Measurements from ENCODE around the gene MLST8. TPM values are rescaled to one million over a fixed set of nuclear protein-coding genes. Genes with fewer than 3 reads are reported as not detected.

Gene MLST8
- total RNA-seq, 1 experiment from 2014 or later, result 58.0 TPM

DNA sequence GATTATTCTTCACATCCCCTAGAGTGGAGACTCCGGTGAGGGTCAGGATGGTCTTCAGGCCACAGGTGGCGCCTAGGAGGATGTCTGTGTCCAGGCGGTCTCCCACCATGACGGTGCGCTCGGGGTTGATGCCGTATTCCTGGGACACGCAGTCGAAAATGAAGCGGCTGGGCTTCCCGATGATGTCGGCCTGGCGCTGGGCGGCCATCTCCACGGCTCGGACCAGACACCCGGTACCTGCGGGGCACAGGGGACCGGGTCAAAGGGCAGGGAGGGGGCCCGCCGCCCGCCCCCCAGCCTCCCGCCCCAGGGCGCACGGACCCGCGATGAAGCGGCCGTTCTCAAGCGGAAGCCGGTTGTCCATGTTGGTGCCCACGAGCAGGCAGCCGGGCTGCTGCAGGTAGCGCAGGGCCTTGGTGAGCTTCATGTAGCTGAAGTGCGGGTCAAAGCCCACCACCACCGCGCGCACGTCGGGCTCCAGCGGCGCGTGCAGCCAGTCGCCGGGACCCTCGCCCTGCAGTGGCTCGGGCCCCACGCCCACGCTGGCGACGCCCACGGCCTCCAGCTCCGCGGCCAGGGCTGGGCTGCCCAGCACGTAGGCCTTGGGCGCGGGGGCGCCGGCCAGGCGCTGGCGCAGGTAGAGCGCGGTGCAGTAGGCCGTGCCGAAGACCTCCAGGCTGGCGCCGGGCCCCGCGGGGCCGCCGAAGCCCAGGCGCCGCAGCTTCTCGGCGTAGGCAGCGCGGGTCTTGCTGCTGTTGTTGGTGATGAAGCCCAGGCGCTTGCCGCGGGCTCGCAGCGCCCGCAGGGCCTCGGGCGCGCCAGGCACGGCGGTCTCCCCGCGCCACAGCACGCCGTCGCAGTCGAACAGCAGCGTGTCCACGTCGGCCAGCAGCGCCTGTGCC lies 8.8 kb downstream of the MLST8 start:
- Mint-ChIP-seq H3K4me1 (ENCODE audit: low read depth, unreplicated experiment) (peaks cover 22% of the 10 kb centered on the region), H3K27me3 (ENCODE audit: unreplicated experiment) (no peaks in the 10 kb centered on the region), H3K36me3 (ENCODE audit: insufficient read depth, unreplicated experiment) (peaks cover 68% of the 10 kb centered on the region), H3K4me3 (ENCODE audit: low read depth, unreplicated experiment) (peak overlapping the region; percentile 78), H3K9me3 (ENCODE audit: low read depth, unreplicated experiment) (no peaks in the 10 kb centered on the region), H3K27ac (ENCODE audit: unreplicated experiment) (peak overlapping the region; percentile 72)
- TF ChIP-seq, protein P1, sequence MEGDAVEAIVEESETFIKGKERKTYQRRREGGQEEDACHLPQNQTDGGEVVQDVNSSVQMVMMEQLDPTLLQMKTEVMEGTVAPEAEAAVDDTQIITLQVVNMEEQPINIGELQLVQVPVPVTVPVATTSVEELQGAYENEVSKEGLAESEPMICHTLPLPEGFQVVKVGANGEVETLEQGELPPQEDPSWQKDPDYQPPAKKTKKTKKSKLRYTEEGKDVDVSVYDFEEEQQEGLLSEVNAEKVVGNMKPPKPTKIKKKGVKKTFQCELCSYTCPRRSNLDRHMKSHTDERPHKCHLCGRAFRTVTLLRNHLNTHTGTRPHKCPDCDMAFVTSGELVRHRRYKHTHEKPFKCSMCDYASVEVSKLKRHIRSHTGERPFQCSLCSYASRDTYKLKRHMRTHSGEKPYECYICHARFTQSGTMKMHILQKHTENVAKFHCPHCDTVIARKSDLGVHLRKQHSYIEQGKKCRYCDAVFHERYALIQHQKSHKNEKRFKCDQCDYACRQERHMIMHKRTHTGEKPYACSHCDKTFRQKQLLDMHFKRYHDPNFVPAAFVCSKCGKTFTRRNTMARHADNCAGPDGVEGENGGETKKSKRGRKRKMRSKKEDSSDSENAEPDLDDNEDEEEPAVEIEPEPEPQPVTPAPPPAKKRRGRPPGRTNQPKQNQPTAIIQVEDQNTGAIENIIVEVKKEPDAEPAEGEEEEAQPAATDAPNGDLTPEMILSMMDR (IDR thresholded peaks at IDR 0.05; ENCODE audit: unreplicated experiment), result no peak
- DNase-seq, result no peak
- no TSS peak for BruUV-seq (replicated peaks)
- intact Hi-C loops (cut with micrococcal nuclease; ENCODE audit: unreplicated experiment), result no loop called here
- CTCF ChIA-PET, result interaction anchor here (0.6 to 2.3 kb wide), 4 partner anchors 19 to 200 kb away, joined by 3 to 15 read pairs (median 4); partner anchors contain the start of gene ECI1

DNA sequence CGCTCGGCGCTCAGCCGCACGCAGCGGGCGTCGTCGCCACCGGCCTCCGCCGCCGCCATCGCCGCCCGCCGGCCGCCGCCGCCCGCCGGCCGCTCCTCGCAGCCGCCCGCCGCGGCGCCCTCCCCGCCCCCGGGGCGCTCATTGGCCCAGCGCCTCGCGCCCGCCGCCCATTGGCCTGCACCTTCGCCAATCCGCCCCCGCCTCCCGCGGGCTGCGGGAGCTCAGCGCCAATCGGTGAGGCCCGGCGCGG lies 9.4 kb downstream of the MLST8 start, which contains the start of gene PGP:
PGP (minus strand) TSS at position 122 of the 250 bp plus-strand sequence; CDS start at position 59, 63 bp downstream.
- TF ChIP-seq, protein P1 (IDR thresholded peaks at IDR 0.05; ENCODE audit: unreplicated experiment), result no peak
- CTCF ChIA-PET, result interaction anchor here (0.6 to 2.3 kb wide), 4 partner anchors 20 to 199 kb away, joined by 3 to 15 read pairs (median 4); partner anchors contain the start of gene ECI1
- H3K4me1 Mint-ChIP-seq (ENCODE audit: low read depth, unreplicated experiment), result peaks cover 22% of the 10 kb centered on the region
- peaks cover 63% of the 10 kb centered on the region for H3K36me3 Mint-ChIP-seq (ENCODE audit: insufficient read depth, unreplicated experiment)
- H3K27ac Mint-ChIP-seq (ENCODE audit: unreplicated experiment), result peak within 1 kb of the TSS; percentile 87
- intact Hi-C loops (cut with micrococcal nuclease; ENCODE audit: unreplicated experiment), result no loop called here
- no peak for DNase-seq
- H3K27me3 Mint-ChIP-seq (ENCODE audit: unreplicated experiment), result no peaks in the 10 kb centered on the region
- no peaks in the 10 kb centered on the region for H3K9me3 Mint-ChIP-seq (ENCODE audit: low read depth, unreplicated experiment)
- peak within 1 kb of the TSS; percentile 78 for H3K4me3 Mint-ChIP-seq (ENCODE audit: low read depth, unreplicated experiment)
- BruUV-seq (replicated peaks), result no TSS peak

DNA sequence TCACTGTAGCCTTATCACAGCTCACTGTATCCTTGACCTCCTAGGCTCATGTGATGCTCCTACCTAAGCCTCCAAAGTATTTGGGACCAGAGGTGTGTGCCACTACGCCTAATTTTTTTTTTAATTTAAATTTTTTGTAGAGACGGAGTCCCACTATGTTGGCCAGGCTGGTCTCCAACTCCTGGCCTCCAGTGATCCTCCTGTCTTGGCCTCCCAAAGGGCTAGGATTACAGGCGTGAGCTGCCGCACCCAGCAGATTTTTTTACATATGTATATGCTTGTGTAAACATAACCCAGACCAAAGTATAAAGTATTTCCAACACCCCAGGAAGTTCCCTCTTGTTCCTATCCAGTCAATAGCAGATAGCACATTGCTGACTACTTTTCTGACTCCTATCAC lies 11.1 kb downstream of the MLST8 start:
- Mint-ChIP-seq H3K4me1 (ENCODE audit: low read depth, unreplicated experiment) (peaks cover 22% of the 10 kb centered on the region), H3K36me3 (ENCODE audit: insufficient read depth, unreplicated experiment) (peaks cover 56% of the 10 kb centered on the region), H3K9me3 (ENCODE audit: low read depth, unreplicated experiment) (no peaks in the 10 kb centered on the region), H3K4me3 (ENCODE audit: low read depth, unreplicated experiment) (peak overlapping the region; percentile 78), H3K27me3 (ENCODE audit: unreplicated experiment) (no peaks in the 10 kb centered on the region), H3K27ac (ENCODE audit: unreplicated experiment) (no peak overlapping the region)
- no TSS peak for BruUV-seq (replicated peaks)
- no peak for DNase-seq
- intact Hi-C loops (cut with micrococcal nuclease; ENCODE audit: unreplicated experiment), result no loop called here
- TF ChIP-seq, protein P1 (IDR thresholded peaks at IDR 0.05; ENCODE audit: unreplicated experiment), result no peak
- CTCF ChIA-PET, result no interaction called here

- CTCF ChIA-PET, result no interaction called here
Observed at GRCh38 chr16:2223221-2223941, 18.1 kb downstream of the MLST8 start, which contains the start of gene E4F1. Gene E4F1, plus strand, starts transcription at chr16:2223591. Its CDS starts 23 bp downstream, at chr16:2223614.

More at GRCh38 chr16:2223221-2223941, 18.1 kb downstream of the MLST8 start, which contains the start of gene E4F1:
- H3K27ac Mint-ChIP-seq (ENCODE audit: unreplicated experiment), result peak within 1 kb of the TSS; percentile 85
- H3K27me3 Mint-ChIP-seq (ENCODE audit: unreplicated experiment), result no peaks in the 10 kb centered on the region
- no peaks in the 10 kb centered on the region for H3K9me3 Mint-ChIP-seq (ENCODE audit: low read depth, unreplicated experiment)
- H3K4me3 Mint-ChIP-seq (ENCODE audit: low read depth, unreplicated experiment), result peak within 1 kb of the TSS; percentile 86
- TF ChIP-seq, protein P1 (IDR thresholded peaks at IDR 0.05; ENCODE audit: unreplicated experiment), result no peak
- peaks cover 9% of the 10 kb centered on the region for H3K4me1 Mint-ChIP-seq (ENCODE audit: low read depth, unreplicated experiment)
- peak; percentile 100 for DNase-seq
- no TSS peak for BruUV-seq (replicated peaks)
- intact Hi-C loops (cut with micrococcal nuclease; ENCODE audit: unreplicated experiment), result no loop called here
- H3K36me3 Mint-ChIP-seq (ENCODE audit: insufficient read depth, unreplicated experiment), result peaks cover 56% of the 10 kb centered on the region

Measured in Calu3 (cell line).